Chondrocyte (in vitro differentiated cells): ENCODE data around the gene AUTS2. TPM values are rescaled to one million over a fixed set of nuclear protein-coding genes. Genes with fewer than 3 reads are reported as not detected.

ENCODE experiments used
- DNase-seq: peaks from one replicate; pipeline ENCODE4 v3.0.0; 2021; ENCODE audit warnings: mixed read lengths, low spot score
- H3K27ac Mint-ChIP-seq: one replicate; pipeline ENCODE4 v1.8.0; 2021; ENCODE audit warnings: mild to moderate bottlenecking, moderate library complexity, mixed read lengths; ENCODE audit not compliant: unreplicated experiment
- H3K27me3 Mint-ChIP-seq: 2 replicates; pipeline ENCODE4 v1.8.0; 2021; ENCODE audit warnings: low read depth, mixed read lengths
- H3K36me3 Mint-ChIP-seq: 2 replicates; pipeline ENCODE4 v1.8.0; 2021; ENCODE audit warnings: low read depth, mixed read lengths
- H3K4me1 Mint-ChIP-seq: 2 replicates; pipeline ENCODE4 v1.8.0; 2021; ENCODE audit warnings: low read depth, mild to moderate bottlenecking, mixed read lengths
- H3K4me3 Mint-ChIP-seq: one replicate; pipeline ENCODE4 v1.8.0; 2021; ENCODE audit warnings: mild to moderate bottlenecking, moderate library complexity, mixed read lengths; ENCODE audit not compliant: unreplicated experiment
- H3K9me3 Mint-ChIP-seq: 2 replicates; pipeline ENCODE4 v1.8.0; 2021; ENCODE audit warnings: low read depth, mixed read lengths
- total RNA-seq: library from RNA; stranded (reverse); gene quantifications from 3 replicates; pipeline ENCODE4 v1.2.1, GENCODE V29; 2021
- TF ChIP-seq, protein P1 (sequence below): fragments of 200-600 bp; sonication (generic); IDR thresholded peaks from 2 replicates; pipeline ENCODE4 v1.5.0; 2021; ENCODE audit warnings: antibody characterized with exemption, mild to moderate bottlenecking, moderate library complexity

Gene AUTS2
- total RNA-seq, 1 donor from 2014 or later: 31.5 TPM

GRCh38 chr7:70016044-70016770 is 417.9 kb downstream of the AUTS2 start:
- DNase-seq: no peak
- no peak overlapping the region for H3K4me3 Mint-ChIP-seq
- H3K27ac Mint-ChIP-seq: peak overlapping the region; percentile 49
- H3K36me3 Mint-ChIP-seq: no peaks in the 10 kb centered on the region
- H3K4me1 Mint-ChIP-seq: peaks cover 48% of the 10 kb centered on the region
- no peaks in the 10 kb centered on the region for H3K9me3 Mint-ChIP-seq
- H3K27me3 Mint-ChIP-seq: no peaks in the 10 kb centered on the region
- TF ChIP-seq, protein P1, sequence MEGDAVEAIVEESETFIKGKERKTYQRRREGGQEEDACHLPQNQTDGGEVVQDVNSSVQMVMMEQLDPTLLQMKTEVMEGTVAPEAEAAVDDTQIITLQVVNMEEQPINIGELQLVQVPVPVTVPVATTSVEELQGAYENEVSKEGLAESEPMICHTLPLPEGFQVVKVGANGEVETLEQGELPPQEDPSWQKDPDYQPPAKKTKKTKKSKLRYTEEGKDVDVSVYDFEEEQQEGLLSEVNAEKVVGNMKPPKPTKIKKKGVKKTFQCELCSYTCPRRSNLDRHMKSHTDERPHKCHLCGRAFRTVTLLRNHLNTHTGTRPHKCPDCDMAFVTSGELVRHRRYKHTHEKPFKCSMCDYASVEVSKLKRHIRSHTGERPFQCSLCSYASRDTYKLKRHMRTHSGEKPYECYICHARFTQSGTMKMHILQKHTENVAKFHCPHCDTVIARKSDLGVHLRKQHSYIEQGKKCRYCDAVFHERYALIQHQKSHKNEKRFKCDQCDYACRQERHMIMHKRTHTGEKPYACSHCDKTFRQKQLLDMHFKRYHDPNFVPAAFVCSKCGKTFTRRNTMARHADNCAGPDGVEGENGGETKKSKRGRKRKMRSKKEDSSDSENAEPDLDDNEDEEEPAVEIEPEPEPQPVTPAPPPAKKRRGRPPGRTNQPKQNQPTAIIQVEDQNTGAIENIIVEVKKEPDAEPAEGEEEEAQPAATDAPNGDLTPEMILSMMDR: no peak

DNA sequence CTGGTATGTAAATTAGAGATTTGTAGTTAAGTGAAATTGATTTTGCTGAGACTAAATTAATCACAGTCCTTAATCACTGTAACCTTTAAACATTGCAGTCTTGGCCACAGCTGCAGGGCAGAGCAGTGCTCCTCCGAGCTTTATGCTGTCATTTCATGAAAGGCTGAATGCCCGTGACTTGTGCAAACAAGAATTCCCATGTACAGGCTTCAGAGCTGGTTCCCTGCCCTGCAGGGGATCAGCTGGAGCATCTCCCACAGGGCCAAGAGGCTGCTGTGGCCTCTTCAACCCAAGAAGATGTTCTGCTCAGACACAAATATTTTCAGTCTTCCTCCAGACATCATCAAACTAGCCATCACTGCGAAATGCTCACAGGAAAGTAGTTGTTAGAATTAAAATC is 419.1 kb downstream of the AUTS2 start:
- TF ChIP-seq, protein P1: no peak
- Mint-ChIP-seq H3K27me3 (no peaks in the 10 kb centered on the region), H3K27ac (peak overlapping the region; percentile 23), H3K9me3 (no peaks in the 10 kb centered on the region), H3K36me3 (no peaks in the 10 kb centered on the region), H3K4me3 (no peak overlapping the region), H3K4me1 (peaks cover 47% of the 10 kb centered on the region)
- no peak for DNase-seq

DNA sequence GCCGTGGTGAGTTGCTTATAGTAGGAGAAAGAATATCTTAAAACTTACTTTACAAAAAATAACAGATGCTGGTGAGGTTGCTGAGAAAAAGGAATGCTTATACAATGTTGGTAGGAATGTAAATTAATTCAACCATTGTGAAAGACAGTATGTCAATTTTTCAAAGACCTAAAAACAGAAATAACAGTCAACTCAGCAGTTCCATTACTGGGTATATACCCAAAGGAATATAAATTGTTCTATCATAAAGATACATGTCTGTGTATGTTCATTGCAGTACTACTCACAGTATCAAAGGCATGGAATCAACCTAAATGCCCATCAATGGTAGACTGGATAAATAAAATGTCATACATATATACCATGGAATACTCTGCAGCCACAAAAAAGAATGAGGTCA is 420.4 kb downstream of the AUTS2 start:
- H3K4me1 Mint-ChIP-seq: peaks cover 44% of the 10 kb centered on the region
- no peak overlapping the region for H3K4me3 Mint-ChIP-seq
- no peaks in the 10 kb centered on the region for H3K27me3 Mint-ChIP-seq
- TF ChIP-seq, protein P1: no peak
- H3K27ac Mint-ChIP-seq: no peak overlapping the region
- no peaks in the 10 kb centered on the region for H3K9me3 Mint-ChIP-seq
- DNase-seq: no peak
- H3K36me3 Mint-ChIP-seq: no peaks in the 10 kb centered on the region

- TF ChIP-seq, protein P1: no peak
- Mint-ChIP-seq H3K4me3 (no peak overlapping the region), H3K4me1 (peaks cover 12% of the 10 kb centered on the region), H3K27ac (no peak overlapping the region), H3K27me3 (no peaks in the 10 kb centered on the region), H3K9me3 (peaks cover 8% of the 10 kb centered on the region), H3K36me3 (peaks cover 1% of the 10 kb centered on the region)
- no peak for DNase-seq
Observed at GRCh38 chr7:70027867-70028266, 429.6 kb downstream of the AUTS2 start.

DNA sequence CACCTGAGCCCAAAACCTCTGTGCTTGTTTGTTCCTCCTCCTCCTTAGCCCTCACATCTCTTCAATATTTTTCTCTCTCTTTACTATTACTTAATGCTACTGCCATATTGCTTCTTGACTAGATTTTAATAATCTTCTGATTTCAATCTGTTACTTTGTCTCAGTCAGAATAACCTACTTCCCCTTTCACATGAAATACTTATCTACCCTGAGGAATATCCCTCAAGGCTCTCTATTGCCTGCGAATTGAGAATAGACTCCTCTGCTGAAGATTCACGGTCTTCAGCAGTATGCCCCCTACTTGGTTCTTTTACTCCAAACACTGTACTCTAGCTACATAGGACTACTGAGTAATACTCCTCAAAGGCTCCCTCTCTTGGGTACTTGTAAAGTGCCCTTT is 430.3 kb downstream of the AUTS2 start:
- TF ChIP-seq, protein P1: no peak
- H3K27ac Mint-ChIP-seq: no peak overlapping the region
- no peak overlapping the region for H3K4me3 Mint-ChIP-seq
- peaks cover 1% of the 10 kb centered on the region for H3K36me3 Mint-ChIP-seq
- H3K9me3 Mint-ChIP-seq: peaks cover 8% of the 10 kb centered on the region
- peaks cover 12% of the 10 kb centered on the region for H3K4me1 Mint-ChIP-seq
- no peaks in the 10 kb centered on the region for H3K27me3 Mint-ChIP-seq
- no peak for DNase-seq
